Lower leg skin (tissue), 4 donors: Measurements from ENCODE around the gene GAB3. TPM values are rescaled to one million over a fixed set of nuclear protein-coding genes. Genes with fewer than 3 reads are reported as not detected.
A peak's percentile ranks its signal among the peaks of the same experiment; 100 is the strongest.

Experiments
- DNase-seq, 2 donors: peaks; one replicate each; pipeline ENCODE4 v3.0.0-alpha.2; 2019; ENCODE audit warnings: low spot score in 2 of 2
- H3K4me3 ChIP-seq: fragments of 200-600 bp; sonication (generic); 2 replicates; pipeline ENCODE4 v1.5.1; 2017; ENCODE audit warnings: mild to moderate bottlenecking, low read depth; ENCODE audit not compliant: poor library complexity, severe bottlenecking
- CTCF ChIP-seq, 3 donors: fragments of 450-650 bp; IDR thresholded peaks; one replicate each; pipeline ENCODE4 v1.5.1; 2016; ENCODE audit warnings: antibody characterized with exemption in 3 of 3, mild to moderate bottlenecking in 3 of 3, moderate library complexity in 2 of 3
- POLR2A ChIP-seq, 2 donors: fragments of 450-650 bp; IDR thresholded peaks; one replicate each; pipeline ENCODE4 v1.6.1; 2016 to 2017; ENCODE audit warnings: antibody characterized with exemption in 2 of 2, mild to moderate bottlenecking in 1 of 2, moderate library complexity in 1 of 2
- WGBS, 2 donors: methylation state at CpG; one replicate each; pipeline ENCODE4 v1.1.5; 2018; 5-methylcytosine and 5-hydroxymethylcytosine counted together
- intact Hi-C: fragments of 100-400 bp; cut with DNase I; formaldehyde crosslinking; loops from one replicate; pipeline ENCODE4 v1.15.0; 2023; ENCODE audit warnings: low total_unique reads
- total RNA-seq, 4 donors: library from RNA; depleted of rRNA; stranded (reverse); fragments of >200 nt; gene quantifications; one replicate each; pipeline ENCODE4 v1.1.0, GENCODE V29; 2016

The GAB3 gene
- total RNA-seq, 4 donors from 2014 or later, result 0.30 to 1.8 (median 1.4) TPM

GRCh38 chrX:154730253-154730891, 20.5 kb downstream of the GAB3 start:
- TF ChIP-seq CTCF (IDR thresholded peaks at IDR 0.05) (no peak), POLR2A (IDR thresholded peaks at IDR 0.05) (no peak)
- DNase-seq, result no peak
- intact Hi-C loops, result no loop called here
- 25 to 37% methylated on average over 6 of the region's 6 CpGs for WGBS, 2 donors
- H3K4me3 ChIP-seq, result no peak overlapping the region

GRCh38 chrX:154729439-154729838, 21.4 kb downstream of the GAB3 start:
- intact Hi-C loops, result no loop called here
- no peak overlapping the region for H3K4me3 ChIP-seq
- TF ChIP-seq POLR2A (IDR thresholded peaks at IDR 0.05), result no peak
- no peak for TF ChIP-seq CTCF (IDR thresholded peaks at IDR 0.05)
- no peak for DNase-seq
- WGBS, 2 donors, result 59 to 66% methylated on average over 3 of the region's 3 CpGs

GRCh38 chrX:154728431-154729190, 22.3 kb downstream of the GAB3 start:
- TF ChIP-seq POLR2A (IDR thresholded peaks at IDR 0.05) (no peak), CTCF (IDR thresholded peaks at IDR 0.05) (no peak)
- no peak overlapping the region for H3K4me3 ChIP-seq
- DNase-seq, result no peak
- WGBS, 2 donors, result 61 to 67% methylated on average over 7 of the region's 7 CpGs
- intact Hi-C loops, result no loop called here

- no peak overlapping the region for H3K4me3 ChIP-seq
- no peak for TF ChIP-seq POLR2A (IDR thresholded peaks at IDR 0.05)
- no peak for TF ChIP-seq CTCF (IDR thresholded peaks at IDR 0.05)
- whole genome bisulfite sequencing, 2 donors, result 33 to 35% methylated on average over 3 of the region's 3 CpGs
- intact Hi-C loops, result no loop called here
- peak; percentile 30 to 90 for DNase-seq
These were observed 23.0 kb downstream of the GAB3 start for GRCh38 chrX:154727871-154728270.

- 91 to 95% methylated on average over 1 of the region's 1 CpG for WGBS, 2 donors
- intact Hi-C loops, result no loop called here
- no peak for TF ChIP-seq POLR2A (IDR thresholded peaks at IDR 0.05)
- TF ChIP-seq CTCF (IDR thresholded peaks at IDR 0.05), result no peak
- DNase-seq, result no peak
- H3K4me3 ChIP-seq, result no peak overlapping the region
These were observed 23.5 kb downstream of the GAB3 start for GRCh38 chrX:154727418-154727817.
